IMR-90 (cell line): ENCODE measurements around the gene TMEM40. TPM values are rescaled to one million over a fixed set of nuclear protein-coding genes. Genes with fewer than 3 reads are reported as not detected.

Experiments
- ATAC-seq: fragments of 200-7000 bp; cut with Tn5 transposase; 2 replicates; pipeline ENCODE4 v1.9.1; 2020; ENCODE audit warnings: low read depth, mild to moderate bottlenecking, moderate library complexity
- BruUV-seq: library from RNA; stranded (reverse); fragments of 400-500 nt; replicated peaks from 2 replicates; lab custom pipeline; 2021; lab: Mats Ljungman, UMichigan
- CTCF ChIA-PET: fragments of 300-600 bp; formaldehyde crosslinking; extraction: SDS; loops from one replicate; lab custom pipeline; 2021; ENCODE audit warnings: antibody characterized with exemption; lab: Yijun Ruan, JAX
- POLR2A ChIA-PET: fragments of 300-600 bp; sonication (Branson Sonifier 250); formaldehyde crosslinking; loops from one replicate; lab custom pipeline; 2022; ENCODE audit warnings: antibody characterized with exemption; ENCODE audit not compliant: unreplicated experiment; lab: Charles Lee
- DNase-seq: peaks from one replicate; pipeline ENCODE4 v3.0.0; 2013
- H2AFZ ChIP-seq: replicated peaks from 2 replicates; pipeline ENCODE3; 2013; ENCODE audit warnings: low read length, mild to moderate bottlenecking; ENCODE audit not compliant: poor library complexity
- H2AK5ac ChIP-seq: 2 replicates; pipeline ENCODE4 v1.6.1; 2013; ENCODE audit warnings: low read depth, low read length, inconsistent platforms
- H2AK9ac ChIP-seq: replicated peaks from 2 replicates; pipeline ENCODE3; 2013; ENCODE audit warnings: mild to moderate bottlenecking, low read depth, low read length, moderate library complexity; ENCODE audit not compliant: poor library complexity
- H2BK120ac ChIP-seq: 2 replicates; pipeline ENCODE4 v1.6.1; 2013; ENCODE audit warnings: low read depth, low read length, inconsistent platforms
- H2BK15ac ChIP-seq: 3 replicates; pipeline ENCODE4 v1.6.1; 2013; ENCODE audit warnings: low read depth, low read length, inconsistent platforms
- H2BK20ac ChIP-seq: 2 replicates; pipeline ENCODE4 v1.6.1; 2013; ENCODE audit warnings: low read depth, mild to moderate bottlenecking, inconsistent platforms, low read length, moderate library complexity
- H2BK5ac ChIP-seq: 2 replicates; pipeline ENCODE4 v1.6.1; 2013; ENCODE audit warnings: mild to moderate bottlenecking, low read depth, low read length, inconsistent platforms; ENCODE audit not compliant: poor library complexity, severe bottlenecking
- H3K14ac ChIP-seq: replicated peaks from 2 replicates; pipeline ENCODE4 v1.6.1; 2013; ENCODE audit warnings: low read depth, low read length, inconsistent platforms
- H3K18ac ChIP-seq: 2 replicates; pipeline ENCODE4 v1.6.1; 2013; ENCODE audit warnings: low read depth, low read length, control low read depth
- H3K23ac ChIP-seq: 2 replicates; pipeline ENCODE4 v1.6.1; 2013; ENCODE audit warnings: low read depth, low read length, inconsistent platforms
- H3K27ac ChIP-seq: 2 replicates; pipeline ENCODE4 v1.5.1; 2013; ENCODE audit warnings: mild to moderate bottlenecking, control low read depth, low read length; ENCODE audit not compliant: insufficient read depth
- H3K27me3 ChIP-seq: 2 replicates; pipeline ENCODE4 v1.6.1; 2013; ENCODE audit warnings: low read length; ENCODE audit not compliant: control insufficient read depth, insufficient read depth
- H3K36me3 ChIP-seq: 2 replicates; pipeline ENCODE4 v1.6.1; 2013; ENCODE audit warnings: low read length, mixed read lengths; ENCODE audit not compliant: control insufficient read depth, insufficient read depth
- H3K4ac ChIP-seq: 2 replicates; pipeline ENCODE4 v1.6.1; 2013; ENCODE audit warnings: low read depth, low read length, inconsistent platforms
- H3K4me1 ChIP-seq: 2 replicates; pipeline ENCODE4 v1.6.1; 2013; ENCODE audit warnings: low read length, mixed read lengths; ENCODE audit not compliant: control insufficient read depth, insufficient read depth
- H3K4me2 ChIP-seq: 2 replicates; pipeline ENCODE4 v1.6.1; 2013; ENCODE audit warnings: low read depth, mild to moderate bottlenecking, control low read depth, low read length, moderate library complexity
- H3K4me3 ChIP-seq: 2 replicates; pipeline ENCODE4 v1.5.1; 2013; ENCODE audit warnings: low read depth, mild to moderate bottlenecking, control low read depth, low read length, moderate library complexity; ENCODE audit not compliant: insufficient read depth
- H3K56ac ChIP-seq: 2 replicates; pipeline ENCODE4 v1.6.1; 2013; ENCODE audit warnings: low read length, inconsistent platforms; ENCODE audit not compliant: insufficient read depth; ENCODE audit errors: extremely low read depth
- H3K79me1 ChIP-seq, 2 experiments: 2 replicates each; pipeline ENCODE4 v1.6.1; 2013; ENCODE audit warnings: low read length in 2 of 2, inconsistent platforms in 1 of 2, low read depth in 1 of 2
- H3K9ac ChIP-seq: 2 replicates; pipeline ENCODE4 v1.6.1; 2013; ENCODE audit warnings: low read depth, low read length, control low read depth
- H3K9me1 ChIP-seq: 2 replicates; pipeline ENCODE4 v1.6.1; 2013; ENCODE audit warnings: low read length, inconsistent platforms; ENCODE audit not compliant: insufficient read depth
- H3K9me3 ChIP-seq: 2 replicates; pipeline ENCODE4 v1.6.1; 2013; ENCODE audit warnings: low read length; ENCODE audit not compliant: control insufficient read depth, insufficient read depth
- H4K20me1 ChIP-seq: 2 replicates; pipeline ENCODE4 v1.6.1; 2013; ENCODE audit warnings: low read length, inconsistent platforms; ENCODE audit not compliant: insufficient read depth
- H4K5ac ChIP-seq: 2 replicates; pipeline ENCODE4 v1.6.1; 2013; ENCODE audit warnings: mild to moderate bottlenecking, low read depth, low read length, control low read depth
- H4K8ac ChIP-seq, 2 experiments: 2 replicates each; pipeline ENCODE4 v1.6.1; 2013; ENCODE audit warnings: low read depth in 2 of 2, low read length in 2 of 2, control low read depth in 1 of 2, inconsistent platforms in 1 of 2
- H4K91ac ChIP-seq: 2 replicates; pipeline ENCODE4 v1.6.1; 2013; ENCODE audit warnings: low read depth, low read length, inconsistent platforms; ENCODE audit not compliant: insufficient read depth
- BHLHE40 ChIP-seq: fragments of 150-350 bp; IDR thresholded peaks from 2 replicates; pipeline ENCODE4 v1.6.1; 2016; ENCODE audit warnings: mild to moderate bottlenecking, low read depth, low read length
- CEBPB ChIP-seq: IDR thresholded peaks from 2 replicates; pipeline ENCODE4 v1.6.1; 2012; ENCODE audit warnings: low read depth, low read length, improper control_type of control experiment
- CHD1 ChIP-seq: IDR thresholded peaks from 2 replicates; pipeline ENCODE4 v1.6.1; 2012; ENCODE audit warnings: low read depth, low read length, improper control_type of control experiment
- FOS ChIP-seq: fragments of 150-350 bp; IDR thresholded peaks from 2 replicates; pipeline ENCODE4 v1.6.1; 2016; ENCODE audit warnings: low read depth, low read length
- MAFK ChIP-seq: IDR thresholded peaks from 2 replicates; pipeline ENCODE4 v1.6.1; 2012; ENCODE audit warnings: low read depth, low read length, improper control_type of control experiment
- MAZ ChIP-seq: IDR thresholded peaks from 2 replicates; pipeline ENCODE4 v1.6.1; 2012; ENCODE audit warnings: low read depth, mild to moderate bottlenecking, low read length, improper control_type of control experiment, moderate library complexity, borderline replicate concordance
- MXI1 ChIP-seq: IDR thresholded peaks from 2 replicates; pipeline ENCODE4 v1.6.1; 2012; ENCODE audit warnings: low read depth, mild to moderate bottlenecking, low read length, moderate library complexity, borderline replicate concordance
- NFE2L2 ChIP-seq: fragments of 150-350 bp; IDR thresholded peaks from 2 replicates; pipeline ENCODE4 v1.6.1; 2016; ENCODE audit warnings: low read depth, mild to moderate bottlenecking, low read length
- POLR2A ChIP-seq: IDR thresholded peaks from 2 replicates; pipeline ENCODE4 v1.6.1; 2012; ENCODE audit warnings: mild to moderate bottlenecking, low read depth, low read length
- RAD21 ChIP-seq: IDR thresholded peaks from 2 replicates; pipeline ENCODE4 v1.6.1; 2012; ENCODE audit warnings: low read length, improper control_type of control experiment
- RCOR1 ChIP-seq: IDR thresholded peaks from 2 replicates; pipeline ENCODE4 v1.6.1; 2012; ENCODE audit warnings: mild to moderate bottlenecking, low read length, improper control_type of control experiment; ENCODE audit not compliant: insufficient replicate concordance
- RFX5 ChIP-seq: IDR thresholded peaks from 2 replicates; pipeline ENCODE4 v1.8.0; 2012; ENCODE audit warnings: low read depth, mild to moderate bottlenecking, low read length, moderate library complexity
- SMC3 ChIP-seq: fragments of 150-350 bp; IDR thresholded peaks from 2 replicates; pipeline ENCODE4 v1.6.1; 2016; ENCODE audit warnings: low read depth, mild to moderate bottlenecking, antibody characterized with exemption, low read length, moderate library complexity
- USF2 ChIP-seq: fragments of 150-350 bp; IDR thresholded peaks from 2 replicates; pipeline ENCODE4 v1.6.1; 2017; ENCODE audit warnings: mild to moderate bottlenecking, antibody characterized with exemption, low read length, low read depth
- WGBS, 2 experiments: methylation state at CpG; one replicate each; pipeline versions ENCODE4 v1.1.5 to v1.1.7; 2013; ENCODE audit warnings: missing lambda C conversion rate in 2 of 2; ENCODE audit not compliant: insufficient read length in 1 of 2; ENCODE audit errors: extremely low coverage in 2 of 2; 5-methylcytosine and 5-hydroxymethylcytosine counted together
- dilution Hi-C: fragments of 300-500 bp; cut with HindIII; formaldehyde crosslinking; loops from one replicate; pipeline ENCODE4 v1.14.3; 2018; ENCODE audit warnings: low sequenced_read_pairs; ENCODE audit not compliant: unreplicated experiment
- in situ Hi-C: fragments of 300-500 bp; cut with MboI; formaldehyde crosslinking; loops from 3 replicates; pipeline ENCODE4 v1.14.3; 2019; ENCODE audit warnings: low sequenced_read_pairs, inconsistent platforms, mixed read lengths
- intact Hi-C: fragments of 100-400 bp; cut with micrococcal nuclease; formaldehyde crosslinking; loops from 2 replicates; pipeline ENCODE4 v1.10.0; 2022
- polyA plus RNA-seq, 3 experiments: library from polyadenylated mRNA; depleted of rRNA; stranded (reverse); fragments of >200 nt; gene quantifications; 2 replicates each; pipeline ENCODE4 v1.2.3, GENCODE V29; 2012; ENCODE audit warnings: low replicate concordance in 1 of 3
- total RNA-seq: library from RNA; depleted of rRNA; stranded (reverse); fragments of >200 nt; gene quantifications from 2 replicates; pipeline ENCODE4 v1.2.3, GENCODE V29; 2012
- TF ChIP-seq, protein P1 (sequence below): conservative IDR thresholded peaks from 2 replicates; pipeline ENCODE4 v1.5.1; 2012; ENCODE audit warnings: mild to moderate bottlenecking, low read depth, low read length, improper control_type of control experiment
- TF ChIP-seq, protein P2 (sequence below): fragments of 150-350 bp; IDR thresholded peaks from 2 replicates; pipeline ENCODE4 v1.6.1; 2016; ENCODE audit warnings: low read depth, mild to moderate bottlenecking, low read length, moderate library complexity, borderline replicate concordance

TMEM40 gene
- total and polyA plus RNA-seq, 2 of the 4 experiments (the other 2 are of a cell fraction), result 0.27 TPM; not detected in 1

- Histone ChIP-seq H3K4me2 (no peak overlapping the region), H4K91ac (no peak overlapping the region), H3K4me3 (no peak overlapping the region), H2BK5ac (no peak overlapping the region), H2AFZ (no peak overlapping the region), H2BK20ac (no peak overlapping the region), H3K4ac (no peak overlapping the region), H3K23ac (no peak overlapping the region), H3K14ac (no peak overlapping the region), H3K36me3 (no peaks in the 10 kb centered on the region), H4K20me1 (no peaks in the 10 kb centered on the region), H3K9me1 (peaks cover 6% of the 10 kb centered on the region), H3K9ac (no peak overlapping the region), H2BK120ac (no peak overlapping the region), H2AK9ac (no peak overlapping the region), H3K27ac (no peak overlapping the region), H4K5ac (no peak overlapping the region), H3K79me1 (peaks cover 0 to 7% of the 10 kb centered on the region in 2 experiments; a peak in 2 of 4 replicates), H3K27me3 (no peaks in the 10 kb centered on the region), H3K9me3 (no peaks in the 10 kb centered on the region), H2AK5ac (no peak overlapping the region), H3K4me1 (peaks cover 5% of the 10 kb centered on the region), H3K56ac (no peak overlapping the region), H3K18ac (no peak overlapping the region), H4K8ac (no peak overlapping the region), H2BK15ac (no peak overlapping the region)
- DNase-seq (no peak), ATAC-seq (no peak)
- no TSS peak for BruUV-seq
- intact Hi-C loops (no loop called here), in situ Hi-C loops (no loop called here), dilution Hi-C loops (no loop called here)
- TF ChIP-seq, protein P1, sequence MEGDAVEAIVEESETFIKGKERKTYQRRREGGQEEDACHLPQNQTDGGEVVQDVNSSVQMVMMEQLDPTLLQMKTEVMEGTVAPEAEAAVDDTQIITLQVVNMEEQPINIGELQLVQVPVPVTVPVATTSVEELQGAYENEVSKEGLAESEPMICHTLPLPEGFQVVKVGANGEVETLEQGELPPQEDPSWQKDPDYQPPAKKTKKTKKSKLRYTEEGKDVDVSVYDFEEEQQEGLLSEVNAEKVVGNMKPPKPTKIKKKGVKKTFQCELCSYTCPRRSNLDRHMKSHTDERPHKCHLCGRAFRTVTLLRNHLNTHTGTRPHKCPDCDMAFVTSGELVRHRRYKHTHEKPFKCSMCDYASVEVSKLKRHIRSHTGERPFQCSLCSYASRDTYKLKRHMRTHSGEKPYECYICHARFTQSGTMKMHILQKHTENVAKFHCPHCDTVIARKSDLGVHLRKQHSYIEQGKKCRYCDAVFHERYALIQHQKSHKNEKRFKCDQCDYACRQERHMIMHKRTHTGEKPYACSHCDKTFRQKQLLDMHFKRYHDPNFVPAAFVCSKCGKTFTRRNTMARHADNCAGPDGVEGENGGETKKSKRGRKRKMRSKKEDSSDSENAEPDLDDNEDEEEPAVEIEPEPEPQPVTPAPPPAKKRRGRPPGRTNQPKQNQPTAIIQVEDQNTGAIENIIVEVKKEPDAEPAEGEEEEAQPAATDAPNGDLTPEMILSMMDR, result no peak
- TF ChIP-seq MAZ (no peak), POLR2A (no peak), NFE2L2 (no peak), RAD21 (no peak), CEBPB (no peak), RCOR1 (no peak), BHLHE40 (no peak), RFX5 (no peak), MXI1 (no peak), USF2 (no peak), MAFK (no peak), CHD1 (no peak), FOS (no peak), SMC3 (no peak)
- TF ChIP-seq, protein P2, sequence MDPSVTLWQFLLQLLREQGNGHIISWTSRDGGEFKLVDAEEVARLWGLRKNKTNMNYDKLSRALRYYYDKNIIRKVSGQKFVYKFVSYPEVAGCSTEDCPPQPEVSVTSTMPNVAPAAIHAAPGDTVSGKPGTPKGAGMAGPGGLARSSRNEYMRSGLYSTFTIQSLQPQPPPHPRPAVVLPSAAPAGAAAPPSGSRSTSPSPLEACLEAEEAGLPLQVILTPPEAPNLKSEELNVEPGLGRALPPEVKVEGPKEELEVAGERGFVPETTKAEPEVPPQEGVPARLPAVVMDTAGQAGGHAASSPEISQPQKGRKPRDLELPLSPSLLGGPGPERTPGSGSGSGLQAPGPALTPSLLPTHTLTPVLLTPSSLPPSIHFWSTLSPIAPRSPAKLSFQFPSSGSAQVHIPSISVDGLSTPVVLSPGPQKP, result no peak
- 69% methylated on average over 2 of the region's 5 CpGs; no CpG with 5 or more reads in 1 of the 2 experiments for WGBS, 2 experiments
- POLR2A ChIA-PET, result no interaction called here
- CTCF ChIA-PET, result no interaction called here
These were observed 34.6 kb upstream of the TMEM40 start for GRCh38 chr3:12793701-12794100.
